ENCODE data around the gene PRKCQ. TPM values are rescaled to one million over a fixed set of nuclear protein-coding genes. Genes with fewer than 3 reads are reported as not detected.
A peak's percentile ranks its signal among the peaks of the same experiment; 100 is the strongest.

PRKCQ gene
- total and polyA plus RNA-seq, 4 donors: 0.13 to 3.3 (median 0.45) TPM

DNA sequence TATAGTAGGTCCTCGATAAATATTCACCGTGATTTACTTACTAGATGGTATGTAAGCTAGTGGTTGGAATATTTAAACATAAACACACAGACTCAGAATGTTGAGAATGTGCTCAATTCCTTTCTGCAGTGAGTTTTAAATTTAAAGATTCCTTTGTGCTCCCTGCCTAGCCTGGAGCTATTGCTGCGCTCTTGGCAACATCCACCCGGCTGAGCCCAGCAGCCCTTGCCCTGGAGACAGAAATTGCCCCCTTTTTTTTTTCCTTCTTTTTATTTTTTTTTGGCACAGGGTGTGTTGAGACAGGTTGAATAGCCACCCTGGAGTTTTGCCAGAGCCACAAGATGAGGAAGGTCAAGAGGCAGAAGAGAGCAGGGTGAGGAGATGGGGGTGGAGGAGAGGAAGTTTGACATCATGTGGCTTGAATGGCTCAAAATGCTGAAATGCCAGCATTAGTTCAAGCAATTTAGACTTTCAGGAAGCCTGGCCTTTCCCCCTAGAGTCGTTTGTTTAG lies 180.8 kb downstream of the PRKCQ start:
- H3K27ac ChIP-seq (ENCODE audit: low read depth in 1 of 2, low read length in 2 of 2): peak overlapping the region in 1 of 2 donors; percentile 68

DNA sequence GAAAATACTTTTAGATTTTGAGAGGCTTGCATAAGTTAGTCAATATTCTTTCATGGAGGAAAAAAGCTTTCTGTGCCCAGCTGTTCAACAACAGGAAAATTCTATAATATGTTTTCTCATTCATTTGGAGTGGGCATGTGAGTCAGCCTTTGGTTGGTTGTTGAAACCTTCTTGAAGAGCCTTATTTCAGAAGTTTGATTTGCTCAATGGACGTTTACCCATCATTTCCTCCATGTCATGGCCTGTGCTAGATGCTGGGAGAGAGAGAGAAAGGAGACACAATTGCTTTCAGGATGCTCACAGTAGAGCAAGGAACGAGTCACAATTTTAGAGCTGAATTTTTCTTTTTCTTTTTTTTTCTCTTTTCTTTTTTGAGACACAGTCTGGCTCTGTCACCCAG lies 181.7 kb downstream of the PRKCQ start:
- Histone ChIP-seq H3K4me3 (ENCODE audit: low read depth in 1 of 3, low read length in 3 of 3) (no peak overlapping the region), H3K4me1 (ENCODE audit: control insufficient read depth in 4 of 4, insufficient read depth in 4 of 4, low read length in 3 of 4) (peaks cover 0 to 16% (median 9%) of the 10 kb centered on the region in 4 donors), H3K27ac (ENCODE audit: low read depth in 1 of 2, low read length in 2 of 2) (no peak overlapping the region), H3K27me3 (ENCODE audit: control insufficient read depth in 4 of 4, insufficient read depth in 4 of 4, low read length in 3 of 4) (no peaks in the 10 kb centered on the region), H3K36me3 (ENCODE audit: control insufficient read depth in 4 of 4, insufficient read depth in 3 of 4, low read depth in 1 of 4, low read length in 3 of 4) (no peaks in the 10 kb centered on the region), H3K9ac (ENCODE audit: low read depth in 1 of 2, low read length in 2 of 2) (no peak overlapping the region), H3K9me3 (ENCODE audit: control insufficient read depth in 4 of 4, low read length in 3 of 4) (no peaks in the 10 kb centered on the region)
- WGBS: 83% methylated on average over 2 of the region's 2 CpGs
- DNase-seq (ENCODE audit: low spot score): no peak
- TF ChIP-seq HNF4G (IDR thresholded peaks at IDR 0.05) (no peak), NR2F2 (IDR thresholded peaks at IDR 0.05) (no peak), FOXA2 (IDR thresholded peaks at IDR 0.05) (no peak), RXRA (IDR thresholded peaks at IDR 0.05) (no peak), TAF1 (conservative IDR thresholded peaks at IDR 0.05) (no peak), FOXA1 (IDR thresholded peaks at IDR 0.05) (no peak), YY1 (IDR thresholded peaks at IDR 0.05) (no peak), SP1 (IDR thresholded peaks at IDR 0.05) (no peak), RAD21 (IDR thresholded peaks at IDR 0.05) (no peak)
- TF ChIP-seq, protein P1, sequence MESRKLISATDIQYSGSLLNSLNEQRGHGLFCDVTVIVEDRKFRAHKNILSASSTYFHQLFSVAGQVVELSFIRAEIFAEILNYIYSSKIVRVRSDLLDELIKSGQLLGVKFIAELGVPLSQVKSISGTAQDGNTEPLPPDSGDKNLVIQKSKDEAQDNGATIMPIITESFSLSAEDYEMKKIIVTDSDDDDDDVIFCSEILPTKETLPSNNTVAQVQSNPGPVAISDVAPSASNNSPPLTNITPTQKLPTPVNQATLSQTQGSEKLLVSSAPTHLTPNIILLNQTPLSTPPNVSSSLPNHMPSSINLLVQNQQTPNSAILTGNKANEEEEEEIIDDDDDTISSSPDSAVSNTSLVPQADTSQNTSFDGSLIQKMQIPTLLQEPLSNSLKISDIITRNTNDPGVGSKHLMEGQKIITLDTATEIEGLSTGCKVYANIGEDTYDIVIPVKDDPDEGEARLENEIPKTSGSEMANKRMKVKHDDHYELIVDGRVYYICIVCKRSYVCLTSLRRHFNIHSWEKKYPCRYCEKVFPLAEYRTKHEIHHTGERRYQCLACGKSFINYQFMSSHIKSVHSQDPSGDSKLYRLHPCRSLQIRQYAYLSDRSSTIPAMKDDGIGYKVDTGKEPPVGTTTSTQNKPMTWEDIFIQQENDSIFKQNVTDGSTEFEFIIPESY (IDR thresholded peaks at IDR 0.05): no peak
- TF ChIP-seq, protein P2, sequence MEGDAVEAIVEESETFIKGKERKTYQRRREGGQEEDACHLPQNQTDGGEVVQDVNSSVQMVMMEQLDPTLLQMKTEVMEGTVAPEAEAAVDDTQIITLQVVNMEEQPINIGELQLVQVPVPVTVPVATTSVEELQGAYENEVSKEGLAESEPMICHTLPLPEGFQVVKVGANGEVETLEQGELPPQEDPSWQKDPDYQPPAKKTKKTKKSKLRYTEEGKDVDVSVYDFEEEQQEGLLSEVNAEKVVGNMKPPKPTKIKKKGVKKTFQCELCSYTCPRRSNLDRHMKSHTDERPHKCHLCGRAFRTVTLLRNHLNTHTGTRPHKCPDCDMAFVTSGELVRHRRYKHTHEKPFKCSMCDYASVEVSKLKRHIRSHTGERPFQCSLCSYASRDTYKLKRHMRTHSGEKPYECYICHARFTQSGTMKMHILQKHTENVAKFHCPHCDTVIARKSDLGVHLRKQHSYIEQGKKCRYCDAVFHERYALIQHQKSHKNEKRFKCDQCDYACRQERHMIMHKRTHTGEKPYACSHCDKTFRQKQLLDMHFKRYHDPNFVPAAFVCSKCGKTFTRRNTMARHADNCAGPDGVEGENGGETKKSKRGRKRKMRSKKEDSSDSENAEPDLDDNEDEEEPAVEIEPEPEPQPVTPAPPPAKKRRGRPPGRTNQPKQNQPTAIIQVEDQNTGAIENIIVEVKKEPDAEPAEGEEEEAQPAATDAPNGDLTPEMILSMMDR (IDR thresholded peaks at IDR 0.05; ENCODE audit: low read depth, low read length, missing input control): no peak
- TF ChIP-seq, protein P3, sequence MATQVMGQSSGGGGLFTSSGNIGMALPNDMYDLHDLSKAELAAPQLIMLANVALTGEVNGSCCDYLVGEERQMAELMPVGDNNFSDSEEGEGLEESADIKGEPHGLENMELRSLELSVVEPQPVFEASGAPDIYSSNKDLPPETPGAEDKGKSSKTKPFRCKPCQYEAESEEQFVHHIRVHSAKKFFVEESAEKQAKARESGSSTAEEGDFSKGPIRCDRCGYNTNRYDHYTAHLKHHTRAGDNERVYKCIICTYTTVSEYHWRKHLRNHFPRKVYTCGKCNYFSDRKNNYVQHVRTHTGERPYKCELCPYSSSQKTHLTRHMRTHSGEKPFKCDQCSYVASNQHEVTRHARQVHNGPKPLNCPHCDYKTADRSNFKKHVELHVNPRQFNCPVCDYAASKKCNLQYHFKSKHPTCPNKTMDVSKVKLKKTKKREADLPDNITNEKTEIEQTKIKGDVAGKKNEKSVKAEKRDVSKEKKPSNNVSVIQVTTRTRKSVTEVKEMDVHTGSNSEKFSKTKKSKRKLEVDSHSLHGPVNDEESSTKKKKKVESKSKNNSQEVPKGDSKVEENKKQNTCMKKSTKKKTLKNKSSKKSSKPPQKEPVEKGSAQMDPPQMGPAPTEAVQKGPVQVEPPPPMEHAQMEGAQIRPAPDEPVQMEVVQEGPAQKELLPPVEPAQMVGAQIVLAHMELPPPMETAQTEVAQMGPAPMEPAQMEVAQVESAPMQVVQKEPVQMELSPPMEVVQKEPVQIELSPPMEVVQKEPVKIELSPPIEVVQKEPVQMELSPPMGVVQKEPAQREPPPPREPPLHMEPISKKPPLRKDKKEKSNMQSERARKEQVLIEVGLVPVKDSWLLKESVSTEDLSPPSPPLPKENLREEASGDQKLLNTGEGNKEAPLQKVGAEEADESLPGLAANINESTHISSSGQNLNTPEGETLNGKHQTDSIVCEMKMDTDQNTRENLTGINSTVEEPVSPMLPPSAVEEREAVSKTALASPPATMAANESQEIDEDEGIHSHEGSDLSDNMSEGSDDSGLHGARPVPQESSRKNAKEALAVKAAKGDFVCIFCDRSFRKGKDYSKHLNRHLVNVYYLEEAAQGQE (IDR thresholded peaks at IDR 0.05): no peak
- TF ChIP-seq, protein P4, sequence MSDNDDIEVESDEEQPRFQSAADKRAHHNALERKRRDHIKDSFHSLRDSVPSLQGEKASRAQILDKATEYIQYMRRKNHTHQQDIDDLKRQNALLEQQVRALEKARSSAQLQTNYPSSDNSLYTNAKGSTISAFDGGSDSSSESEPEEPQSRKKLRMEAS (IDR thresholded peaks at IDR 0.05): no peak

More for the DNA sequence above, 180.8 kb downstream of the PRKCQ start:
- Histone ChIP-seq H3K36me3 (ENCODE audit: control insufficient read depth in 4 of 4, insufficient read depth in 3 of 4, low read depth in 1 of 4, low read length in 3 of 4) (no peaks in the 10 kb centered on the region), H3K27me3 (ENCODE audit: control insufficient read depth in 4 of 4, insufficient read depth in 4 of 4, low read length in 3 of 4) (no peaks in the 10 kb centered on the region), H3K4me3 (ENCODE audit: low read depth in 1 of 3, low read length in 3 of 3) (no peak overlapping the region), H3K9ac (ENCODE audit: low read depth in 1 of 2, low read length in 2 of 2) (no peak overlapping the region), H3K9me3 (ENCODE audit: control insufficient read depth in 4 of 4, low read length in 3 of 4) (no peaks in the 10 kb centered on the region), H3K4me1 (ENCODE audit: control insufficient read depth in 4 of 4, insufficient read depth in 4 of 4, low read length in 3 of 4) (peaks cover 0 to 16% (median 9%) of the 10 kb centered on the region in 4 donors)
- TF ChIP-seq FOXA1 (IDR thresholded peaks at IDR 0.05): no peak
- no peak for DNase-seq (ENCODE audit: low spot score)
- 69% methylated on average over 5 of the region's 5 CpGs for WGBS

All from liver (tissue), 9 donors.